ENCODE results near the gene ARNT2. TPM values are rescaled to one million over a fixed set of nuclear protein-coding genes. Genes with fewer than 3 reads are reported as not detected.

Gene ARNT2
- total and polyA plus RNA-seq, 4 donors, result 2.0 to 12.2 (median 5.5) TPM

GRCh38 chr15:80447077-80447476 is 42.9 kb downstream of the ARNT2 start:
- H3K36me3 ChIP-seq (ENCODE audit: control insufficient read depth in 4 of 4, insufficient read depth in 4 of 4, low read length in 4 of 4), result peaks cover 0 to 3% (median 0%) of the 10 kb centered on the region in 4 donors
- no peak overlapping the region for H3K9ac ChIP-seq (ENCODE audit: insufficient read depth in 1 of 2, low read length in 2 of 2)
- no peak for DNase-seq
- ATAC-seq (ENCODE audit: insufficient read depth, low FRiP score), result no peak
- H3K27me3 ChIP-seq (ENCODE audit: control insufficient read depth in 3 of 3, insufficient read depth in 3 of 3, low read length in 2 of 3), result no peaks in the 10 kb centered on the region
- no peaks in the 10 kb centered on the region for H3K9me3 ChIP-seq (ENCODE audit: control insufficient read depth in 4 of 4, insufficient read depth in 3 of 4, low read length in 3 of 4)
- H3K27ac ChIP-seq (ENCODE audit: low read depth in 1 of 2, low read length in 1 of 2), result no peak overlapping the region
- TF ChIP-seq CTCF (IDR thresholded peaks at IDR 0.05; ENCODE audit: control extremely low read depth, extremely low read depth), result no peak
- no peak overlapping the region for H3K4me3 ChIP-seq
- peaks cover 0 to 9% (median 6%) of the 10 kb centered on the region in 5 donors for H3K4me1 ChIP-seq (ENCODE audit: control insufficient read depth in 5 of 5, insufficient read depth in 5 of 5, low read length in 5 of 5)

- H3K36me3 ChIP-seq (ENCODE audit: control insufficient read depth in 4 of 4, insufficient read depth in 4 of 4, low read length in 4 of 4), result peaks cover 0 to 6% (median 2%) of the 10 kb centered on the region in 4 donors
- no peaks in the 10 kb centered on the region for H3K27me3 ChIP-seq (ENCODE audit: control insufficient read depth in 3 of 3, insufficient read depth in 3 of 3, low read length in 2 of 3)
- DNase-seq (no peak), ATAC-seq (ENCODE audit: insufficient read depth, low FRiP score) (no peak)
- WGBS, 2 donors, result 66 to 74% methylated on average over 5 of the region's 5 CpGs
- H3K4me3 ChIP-seq, result no peak overlapping the region
- H3K27ac ChIP-seq (ENCODE audit: low read depth in 1 of 2, low read length in 1 of 2), result no peak overlapping the region
- no peak for TF ChIP-seq CTCF (IDR thresholded peaks at IDR 0.05; ENCODE audit: control extremely low read depth, extremely low read depth)
- H3K9me3 ChIP-seq (ENCODE audit: control insufficient read depth in 4 of 4, insufficient read depth in 3 of 4, low read length in 3 of 4), result no peaks in the 10 kb centered on the region
- H3K9ac ChIP-seq (ENCODE audit: insufficient read depth in 1 of 2, low read length in 2 of 2), result no peak overlapping the region
- peaks cover 0 to 9% (median 6%) of the 10 kb centered on the region in 5 donors for H3K4me1 ChIP-seq (ENCODE audit: control insufficient read depth in 5 of 5, insufficient read depth in 5 of 5, low read length in 5 of 5)
Observed at GRCh38 chr15:80449825-80450224, 45.6 kb downstream of the ARNT2 start.

GRCh38 chr15:80450811-80451321 is 46.7 kb downstream of the ARNT2 start:
- Histone ChIP-seq H3K9ac (ENCODE audit: insufficient read depth in 1 of 2, low read length in 2 of 2) (no peak overlapping the region), H3K4me3 (no peak overlapping the region), H3K36me3 (ENCODE audit: control insufficient read depth in 4 of 4, insufficient read depth in 4 of 4, low read length in 4 of 4) (peaks cover 0 to 6% (median 2%) of the 10 kb centered on the region in 4 donors), H3K9me3 (ENCODE audit: control insufficient read depth in 4 of 4, insufficient read depth in 3 of 4, low read length in 3 of 4) (no peaks in the 10 kb centered on the region), H3K4me1 (ENCODE audit: control insufficient read depth in 5 of 5, insufficient read depth in 5 of 5, low read length in 5 of 5) (peaks cover 0 to 14% (median 7%) of the 10 kb centered on the region in 5 donors), H3K27ac (ENCODE audit: low read depth in 1 of 2, low read length in 1 of 2) (peak overlapping the region in 1 of 2 donors; percentile 1), H3K27me3 (ENCODE audit: control insufficient read depth in 3 of 3, insufficient read depth in 3 of 3, low read length in 2 of 3) (no peaks in the 10 kb centered on the region)
- no peak for DNase-seq
- TF ChIP-seq CTCF (IDR thresholded peaks at IDR 0.05; ENCODE audit: control extremely low read depth, extremely low read depth), result no peak
- WGBS, 2 donors, result 52 to 76% methylated on average over 14 of the region's 14 CpGs
- peak; percentile 27 for ATAC-seq (ENCODE audit: insufficient read depth, low FRiP score)

GRCh38 chr15:80452166-80452565 is 48.0 kb downstream of the ARNT2 start:
- no peaks in the 10 kb centered on the region for H3K27me3 ChIP-seq (ENCODE audit: control insufficient read depth in 3 of 3, insufficient read depth in 3 of 3, low read length in 2 of 3)
- 95 to 96% methylated on average over 4 of the region's 4 CpGs for WGBS, 2 donors
- no peak overlapping the region for H3K9ac ChIP-seq (ENCODE audit: insufficient read depth in 1 of 2, low read length in 2 of 2)
- ATAC-seq (ENCODE audit: insufficient read depth, low FRiP score) (no peak), DNase-seq (no peak)
- no peak overlapping the region for H3K4me3 ChIP-seq
- TF ChIP-seq CTCF (IDR thresholded peaks at IDR 0.05; ENCODE audit: control extremely low read depth, extremely low read depth), result no peak
- peaks cover 0 to 6% (median 2%) of the 10 kb centered on the region in 4 donors for H3K36me3 ChIP-seq (ENCODE audit: control insufficient read depth in 4 of 4, insufficient read depth in 4 of 4, low read length in 4 of 4)
- no peak overlapping the region for H3K27ac ChIP-seq (ENCODE audit: low read depth in 1 of 2, low read length in 1 of 2)
- H3K9me3 ChIP-seq (ENCODE audit: control insufficient read depth in 4 of 4, insufficient read depth in 3 of 4, low read length in 3 of 4), result no peaks in the 10 kb centered on the region
- peaks cover 0 to 21% (median 10%) of the 10 kb centered on the region in 5 donors for H3K4me1 ChIP-seq (ENCODE audit: control insufficient read depth in 5 of 5, insufficient read depth in 5 of 5, low read length in 5 of 5)
